H9 (cell line): ENCODE data around the gene KRTAP9-1. TPM values are rescaled to one million over a fixed set of nuclear protein-coding genes. Genes with fewer than 3 reads are reported as not detected.

Experiments used
- DNase-seq: peaks from one replicate; pipeline ENCODE4 v3.0.0-alpha.2; 2017
- H2AFZ ChIP-seq: one replicate; pipeline ENCODE4 v1.6.1; 2013; ENCODE audit warnings: mild to moderate bottlenecking, low read length, control low read depth, moderate library complexity
- H2AK5ac ChIP-seq: 2 replicates; pipeline ENCODE4 v1.6.1; 2013; ENCODE audit warnings: low read length, control low read depth, mixed read lengths; ENCODE audit not compliant: insufficient read length
- H2BK120ac ChIP-seq: one replicate; pipeline ENCODE4 v1.6.1; 2013; ENCODE audit warnings: low read depth, mild to moderate bottlenecking, low read length, control low read depth, inconsistent platforms; ENCODE audit not compliant: poor library complexity, severe bottlenecking
- H2BK12ac ChIP-seq: 2 replicates; pipeline ENCODE4 v1.6.1; 2013; ENCODE audit warnings: low read length, control low read depth, mixed read lengths, low read depth; ENCODE audit not compliant: insufficient read length
- H2BK15ac ChIP-seq: 2 replicates; pipeline ENCODE4 v1.6.1; 2013; ENCODE audit warnings: low read depth, low read length, control low read depth
- H2BK20ac ChIP-seq: one replicate; pipeline ENCODE4 v1.6.1; 2013; ENCODE audit warnings: low read depth, mild to moderate bottlenecking, low read length, control low read depth, inconsistent platforms; ENCODE audit not compliant: poor library complexity, severe bottlenecking
- H2BK5ac ChIP-seq: 2 replicates; pipeline ENCODE4 v1.6.1; 2013; ENCODE audit warnings: low read length, control low read depth, mixed read lengths; ENCODE audit not compliant: insufficient read length
- H3K14ac ChIP-seq: 2 replicates; pipeline ENCODE4 v1.6.1; 2013; ENCODE audit warnings: low read length, control low read depth; ENCODE audit not compliant: insufficient read depth
- H3K18ac ChIP-seq: 2 replicates; pipeline ENCODE4 v1.6.1; 2013; ENCODE audit warnings: low read depth, mild to moderate bottlenecking, mixed read lengths, low read length, control low read depth; ENCODE audit not compliant: insufficient read length
- H3K23ac ChIP-seq: 2 replicates; pipeline ENCODE4 v1.6.1; 2013; ENCODE audit warnings: low read length, control low read depth, mixed read lengths, low read depth; ENCODE audit not compliant: insufficient read length
- H3K23me2 ChIP-seq: 2 replicates; pipeline ENCODE4 v1.6.1; 2013; ENCODE audit warnings: low read depth, mild to moderate bottlenecking, mixed read lengths, low read length, control low read depth; ENCODE audit not compliant: insufficient read length, poor library complexity, severe bottlenecking
- H3K27ac ChIP-seq: 2 replicates; pipeline ENCODE4 v1.5.1; 2013; ENCODE audit warnings: low read length, control low read depth, mixed read lengths, low read depth; ENCODE audit not compliant: insufficient read length
- H3K27me3 ChIP-seq: 2 replicates; pipeline ENCODE4 v1.6.1; 2013; ENCODE audit warnings: low read length, control low read depth, inconsistent platforms; ENCODE audit not compliant: insufficient read depth
- H3K4ac ChIP-seq: 2 replicates; pipeline ENCODE4 v1.6.1; 2013; ENCODE audit warnings: low read depth, mild to moderate bottlenecking, control low read depth, inconsistent platforms, low read length, moderate library complexity
- H3K4me1 ChIP-seq: 2 replicates; pipeline ENCODE4 v1.6.1; 2013; ENCODE audit warnings: low read length, control low read depth, inconsistent platforms; ENCODE audit not compliant: insufficient read depth
- H3K4me2 ChIP-seq: 2 replicates; pipeline ENCODE4 v1.6.1; 2013; ENCODE audit warnings: low read length, control low read depth, mixed read lengths; ENCODE audit not compliant: insufficient read length, insufficient read depth
- H3K56ac ChIP-seq: 2 replicates; pipeline ENCODE4 v1.6.1; 2013; ENCODE audit warnings: low read depth, mild to moderate bottlenecking, mixed read lengths, low read length, control low read depth; ENCODE audit not compliant: insufficient read length
- H3K79me1 ChIP-seq: 2 replicates; pipeline ENCODE4 v1.6.1; 2013; ENCODE audit warnings: low read depth, mild to moderate bottlenecking, moderate library complexity, low read length, control low read depth, inconsistent platforms; ENCODE audit not compliant: insufficient read depth, poor library complexity, severe bottlenecking
- H3K79me2 ChIP-seq: 2 replicates; pipeline ENCODE4 v1.6.1; 2013; ENCODE audit warnings: low read length, control low read depth, inconsistent platforms; ENCODE audit not compliant: insufficient read depth
- H3K9ac ChIP-seq: 2 replicates; pipeline ENCODE4 v1.6.1; 2013; ENCODE audit warnings: low read length, control low read depth, mixed read lengths; ENCODE audit not compliant: insufficient read length; ENCODE audit errors: extremely low read depth
- H3K9me3 ChIP-seq: one replicate; pipeline ENCODE4 v1.6.1; 2013; ENCODE audit warnings: low read depth, low read length, inconsistent platforms; ENCODE audit not compliant: control insufficient read depth
- H3T11ph ChIP-seq: one replicate; pipeline ENCODE4 v1.6.1; 2013; ENCODE audit warnings: mild to moderate bottlenecking, low read length, control low read depth, inconsistent platforms
- H4K20me1 ChIP-seq: one replicate; pipeline ENCODE4 v1.6.1; 2013; ENCODE audit not compliant: control insufficient read depth, insufficient read length, insufficient read depth
- H4K5ac ChIP-seq: 2 replicates; pipeline ENCODE4 v1.6.1; 2013; ENCODE audit warnings: low read depth, mild to moderate bottlenecking, mixed read lengths, low read length, control low read depth; ENCODE audit not compliant: insufficient read length
- H4K8ac ChIP-seq: replicated peaks from 2 replicates; pipeline ENCODE4 v1.6.1; 2013; ENCODE audit warnings: low read length, control low read depth, mixed read lengths, low read depth; ENCODE audit not compliant: insufficient read length
- H4K91ac ChIP-seq: 2 replicates; pipeline ENCODE4 v1.6.1; 2013; ENCODE audit warnings: low read depth, mild to moderate bottlenecking, moderate library complexity, mixed read lengths, low read length, control low read depth; ENCODE audit not compliant: insufficient read length
- H3K27ac Mint-ChIP-seq, 3 experiments: 2 replicates in 2 of 3; 3 replicates in 1 of 3; pipeline ENCODE4 v1.8.0; 2020 to 2021; ENCODE audit warnings: mixed read lengths in 3 of 3, mild to moderate bottlenecking in 1 of 3, moderate library complexity in 1 of 3
- H3K27me3 Mint-ChIP-seq: 2 replicates; pipeline ENCODE4 v1.8.0; 2021; ENCODE audit warnings: low read depth, mild to moderate bottlenecking, moderate library complexity, mixed read lengths
- H3K36me3 Mint-ChIP-seq, 3 experiments: 2 replicates in 2 of 3; 3 replicates in 1 of 3; pipeline ENCODE4 v1.8.0; 2020 to 2021; ENCODE audit warnings: low read depth in 3 of 3, mixed read lengths in 3 of 3; ENCODE audit not compliant: insufficient read depth in 1 of 3
- H3K4me1 Mint-ChIP-seq, 2 experiments: 2 replicates each; pipeline ENCODE4 v1.8.0; 2020; ENCODE audit warnings: mixed read lengths in 2 of 2
- H3K4me3 Mint-ChIP-seq, 2 experiments: 2 replicates in 1 of 2; 3 replicates in 1 of 2; pipeline ENCODE4 v1.8.0; 2020 to 2021; ENCODE audit warnings: mild to moderate bottlenecking in 2 of 2, mixed read lengths in 2 of 2, moderate library complexity in 1 of 2
- H3K9me3 Mint-ChIP-seq, 2 experiments: 2 replicates in 1 of 2; 3 replicates in 1 of 2; pipeline ENCODE4 v1.8.0; 2020; ENCODE audit warnings: mild to moderate bottlenecking in 2 of 2, mixed read lengths in 2 of 2, moderate library complexity in 1 of 2
- WGBS: extraction: QIAGEN DNeasy Blood & Tissue Kit; methylation state at CpG from one replicate; pipeline ENCODE4 v1.1.7; 2013; ENCODE audit warnings: missing lambda C conversion rate, low lambda C conversion rate, mixed read lengths; ENCODE audit not compliant: insufficient read length; ENCODE audit errors: extremely low coverage; 5-methylcytosine and 5-hydroxymethylcytosine counted together
- total RNA-seq: library from RNA; stranded (reverse); gene quantifications from 2 replicates; pipeline ENCODE4 v1.2.1, GENCODE V29; 2021
- TF ChIP-seq, protein P1 (sequence below): fragments of 200-600 bp; sonication (generic); conservative IDR thresholded peaks from 3 replicates; pipeline ENCODE4 v1.8.0; 2021; ENCODE audit warnings: antibody characterized with exemption, mild to moderate bottlenecking

Gene KRTAP9-1
- total RNA-seq, 1 experiment from 2014 or later: not detected

DNA sequence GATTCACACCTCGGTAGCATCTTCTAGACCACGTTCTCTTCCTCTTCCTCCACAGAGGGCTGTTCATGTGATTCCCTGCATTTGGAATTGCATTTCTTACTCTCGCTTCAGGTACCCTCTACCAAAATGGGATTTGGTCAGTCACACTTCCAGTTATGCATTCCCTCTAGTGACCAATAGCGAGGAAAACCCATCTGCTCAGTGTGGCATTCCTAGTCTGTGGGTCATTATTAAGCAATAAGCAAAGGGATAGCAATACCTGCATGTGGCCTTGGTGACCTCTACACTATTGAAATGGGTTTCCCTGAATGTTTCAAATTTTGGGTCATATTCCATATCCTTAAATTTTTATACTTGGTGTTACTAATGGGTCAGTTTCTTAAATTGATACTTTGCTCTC lies 39.7 kb upstream of the KRTAP9-1 start:
- no peak overlapping the region for H3K4me2 ChIP-seq
- H3K23ac ChIP-seq: no peak overlapping the region
- Mint-ChIP-seq H3K27me3 (peaks cover under 1% of the 10 kb centered on the region; the same call in 1 of the 2 replicates), H3K36me3 (peaks cover 0 to 2% (median under 1%) of the 10 kb centered on the region in 3 experiments; a peak in 3 of 7 replicates), H3K4me1 (peaks cover 2 to 13% of the 10 kb centered on the region in 2 experiments), H3K27ac (no peak overlapping the region), H3K4me3 (no peak overlapping the region), H3K9me3 (peaks cover 0 to 1% of the 10 kb centered on the region in 2 experiments; a peak in 1 of 5 replicates)
- H4K8ac ChIP-seq: no peak overlapping the region
- H4K91ac ChIP-seq: no peak overlapping the region
- no peak overlapping the region for H3K27ac ChIP-seq
- no peak overlapping the region for H3K56ac ChIP-seq
- H2BK120ac ChIP-seq: no peak overlapping the region
- no peaks in the 10 kb centered on the region for H3K27me3 ChIP-seq
- no peak overlapping the region for H2BK15ac ChIP-seq
- no peak overlapping the region for H3K4ac ChIP-seq
- H3K9ac ChIP-seq: no peak overlapping the region
- no peaks in the 10 kb centered on the region for H3K79me1 ChIP-seq
- H3K79me2 ChIP-seq: no peaks in the 10 kb centered on the region
- H2BK12ac ChIP-seq: no peak overlapping the region
- no peaks in the 10 kb centered on the region for H3K23me2 ChIP-seq
- no peak overlapping the region for H2BK5ac ChIP-seq
- H3K4me1 ChIP-seq: no peaks in the 10 kb centered on the region
- H2AFZ ChIP-seq: no peak overlapping the region
- no peak overlapping the region for H3T11ph ChIP-seq
- no peak overlapping the region for H2AK5ac ChIP-seq
- WGBS: no CpG with 5 or more reads among the region's 4 CpGs
- H4K5ac ChIP-seq: no peak overlapping the region
- TF ChIP-seq, protein P1, sequence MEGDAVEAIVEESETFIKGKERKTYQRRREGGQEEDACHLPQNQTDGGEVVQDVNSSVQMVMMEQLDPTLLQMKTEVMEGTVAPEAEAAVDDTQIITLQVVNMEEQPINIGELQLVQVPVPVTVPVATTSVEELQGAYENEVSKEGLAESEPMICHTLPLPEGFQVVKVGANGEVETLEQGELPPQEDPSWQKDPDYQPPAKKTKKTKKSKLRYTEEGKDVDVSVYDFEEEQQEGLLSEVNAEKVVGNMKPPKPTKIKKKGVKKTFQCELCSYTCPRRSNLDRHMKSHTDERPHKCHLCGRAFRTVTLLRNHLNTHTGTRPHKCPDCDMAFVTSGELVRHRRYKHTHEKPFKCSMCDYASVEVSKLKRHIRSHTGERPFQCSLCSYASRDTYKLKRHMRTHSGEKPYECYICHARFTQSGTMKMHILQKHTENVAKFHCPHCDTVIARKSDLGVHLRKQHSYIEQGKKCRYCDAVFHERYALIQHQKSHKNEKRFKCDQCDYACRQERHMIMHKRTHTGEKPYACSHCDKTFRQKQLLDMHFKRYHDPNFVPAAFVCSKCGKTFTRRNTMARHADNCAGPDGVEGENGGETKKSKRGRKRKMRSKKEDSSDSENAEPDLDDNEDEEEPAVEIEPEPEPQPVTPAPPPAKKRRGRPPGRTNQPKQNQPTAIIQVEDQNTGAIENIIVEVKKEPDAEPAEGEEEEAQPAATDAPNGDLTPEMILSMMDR: no peak
- no peak overlapping the region for H3K14ac ChIP-seq
- no peak overlapping the region for H2BK20ac ChIP-seq
- no peaks in the 10 kb centered on the region for H3K9me3 ChIP-seq
- H3K18ac ChIP-seq: no peak overlapping the region
- no peaks in the 10 kb centered on the region for H4K20me1 ChIP-seq
- DNase-seq: no peak
